ENCODE measurements around the gene NRAP.

- TF ChIP-seq, protein P1, sequence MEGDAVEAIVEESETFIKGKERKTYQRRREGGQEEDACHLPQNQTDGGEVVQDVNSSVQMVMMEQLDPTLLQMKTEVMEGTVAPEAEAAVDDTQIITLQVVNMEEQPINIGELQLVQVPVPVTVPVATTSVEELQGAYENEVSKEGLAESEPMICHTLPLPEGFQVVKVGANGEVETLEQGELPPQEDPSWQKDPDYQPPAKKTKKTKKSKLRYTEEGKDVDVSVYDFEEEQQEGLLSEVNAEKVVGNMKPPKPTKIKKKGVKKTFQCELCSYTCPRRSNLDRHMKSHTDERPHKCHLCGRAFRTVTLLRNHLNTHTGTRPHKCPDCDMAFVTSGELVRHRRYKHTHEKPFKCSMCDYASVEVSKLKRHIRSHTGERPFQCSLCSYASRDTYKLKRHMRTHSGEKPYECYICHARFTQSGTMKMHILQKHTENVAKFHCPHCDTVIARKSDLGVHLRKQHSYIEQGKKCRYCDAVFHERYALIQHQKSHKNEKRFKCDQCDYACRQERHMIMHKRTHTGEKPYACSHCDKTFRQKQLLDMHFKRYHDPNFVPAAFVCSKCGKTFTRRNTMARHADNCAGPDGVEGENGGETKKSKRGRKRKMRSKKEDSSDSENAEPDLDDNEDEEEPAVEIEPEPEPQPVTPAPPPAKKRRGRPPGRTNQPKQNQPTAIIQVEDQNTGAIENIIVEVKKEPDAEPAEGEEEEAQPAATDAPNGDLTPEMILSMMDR (IDR thresholded peaks at IDR 0.05; ENCODE audit: extremely low read depth in 1 of 2, insufficient read depth in 1 of 2, low read depth in 1 of 2, low read length in 2 of 2): no peak
- TF ChIP-seq JUN (IDR thresholded peaks at IDR 0.05; ENCODE audit: borderline replicate concordance, insufficient read depth, insufficient read length, low read depth) (no peak), EZH2 (IDR thresholded peaks at IDR 0.05; ENCODE audit: borderline replicate concordance, low read depth, low read length, severe bottlenecking) (no peak)
Observed at GRCh38 chr10:113631684-113632367, 32.0 kb downstream of the NRAP start.

All from endothelial cell of umbilical vein (primary cell).